OCI-LY1 (cell line): ENCODE results near the gene PLD2.

Source experiments
- EZH2 ChIP-seq: fragments of 200-600 bp; sonication (generic), shearing (Covaris generic); IDR thresholded peaks from 2 replicates; pipeline ENCODE4 v1.8.0; 2017; ENCODE audit warnings: borderline replicate concordance, mixed run types, mild to moderate bottlenecking, antibody characterized with exemption, low read length, moderate library complexity, mixed read lengths
- TF ChIP-seq, protein P1 (sequence below): fragments of 200-600 bp; sonication (generic), shearing (Covaris generic); IDR thresholded peaks from 2 replicates; pipeline ENCODE4 v1.5.1; 2017; ENCODE audit warnings: mild to moderate bottlenecking, antibody characterized with exemption, low read length, moderate library complexity, mixed read lengths

DNA sequence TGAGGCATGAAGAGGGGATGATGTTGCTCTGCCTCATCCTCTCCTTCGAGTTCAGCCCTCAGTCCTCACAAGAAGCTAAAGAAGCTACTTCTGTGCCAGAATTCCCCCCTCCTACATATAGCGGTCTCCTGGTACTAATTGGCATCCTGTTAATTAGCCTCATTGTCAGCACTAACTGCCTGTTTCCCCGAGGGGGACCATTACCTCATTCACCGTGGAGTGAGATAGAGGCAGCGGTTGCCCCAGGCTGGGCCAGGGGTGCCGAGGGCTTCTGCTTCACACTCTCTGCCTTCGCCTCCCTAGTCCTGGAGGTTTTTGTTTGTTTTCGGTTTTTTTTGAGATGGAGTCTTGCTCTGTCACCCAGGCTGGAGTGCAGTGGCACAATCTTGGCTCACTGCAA, 20.4 kb downstream of the PLD2 start:
- TF ChIP-seq, protein P1, sequence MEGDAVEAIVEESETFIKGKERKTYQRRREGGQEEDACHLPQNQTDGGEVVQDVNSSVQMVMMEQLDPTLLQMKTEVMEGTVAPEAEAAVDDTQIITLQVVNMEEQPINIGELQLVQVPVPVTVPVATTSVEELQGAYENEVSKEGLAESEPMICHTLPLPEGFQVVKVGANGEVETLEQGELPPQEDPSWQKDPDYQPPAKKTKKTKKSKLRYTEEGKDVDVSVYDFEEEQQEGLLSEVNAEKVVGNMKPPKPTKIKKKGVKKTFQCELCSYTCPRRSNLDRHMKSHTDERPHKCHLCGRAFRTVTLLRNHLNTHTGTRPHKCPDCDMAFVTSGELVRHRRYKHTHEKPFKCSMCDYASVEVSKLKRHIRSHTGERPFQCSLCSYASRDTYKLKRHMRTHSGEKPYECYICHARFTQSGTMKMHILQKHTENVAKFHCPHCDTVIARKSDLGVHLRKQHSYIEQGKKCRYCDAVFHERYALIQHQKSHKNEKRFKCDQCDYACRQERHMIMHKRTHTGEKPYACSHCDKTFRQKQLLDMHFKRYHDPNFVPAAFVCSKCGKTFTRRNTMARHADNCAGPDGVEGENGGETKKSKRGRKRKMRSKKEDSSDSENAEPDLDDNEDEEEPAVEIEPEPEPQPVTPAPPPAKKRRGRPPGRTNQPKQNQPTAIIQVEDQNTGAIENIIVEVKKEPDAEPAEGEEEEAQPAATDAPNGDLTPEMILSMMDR = no peak
- no peak for TF ChIP-seq EZH2
